ENCODE results near the gene APRT.

DNA sequence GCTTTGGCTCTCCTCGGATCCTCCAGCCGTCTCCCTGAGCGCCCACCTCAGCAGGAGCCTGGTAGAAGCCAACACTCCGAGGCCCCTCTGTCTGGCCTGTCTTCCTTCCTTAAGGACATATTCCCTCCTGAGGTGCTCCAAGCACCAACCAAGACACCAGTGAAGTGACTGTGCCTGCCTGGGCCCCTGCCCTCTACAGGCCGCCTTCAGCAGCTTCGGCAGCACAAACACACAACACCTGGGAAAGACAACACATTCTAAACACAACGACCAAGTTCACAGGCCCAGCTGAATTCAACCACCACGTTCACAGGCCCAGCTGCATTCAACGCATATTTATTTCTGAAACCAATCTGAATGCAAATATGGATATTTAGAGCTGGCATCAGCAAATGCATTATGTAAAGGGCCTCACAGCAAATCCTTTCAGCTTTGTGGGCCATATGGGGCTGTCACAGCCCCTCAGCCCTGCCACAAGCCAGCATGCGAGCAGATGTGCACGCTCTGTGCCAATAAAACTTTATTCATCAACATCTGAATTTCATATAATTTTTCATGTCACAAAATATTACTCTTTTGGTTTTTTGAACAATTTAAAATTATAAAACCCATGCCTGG, 32.8 kb upstream of the APRT start:
- TF ChIP-seq, protein P1, sequence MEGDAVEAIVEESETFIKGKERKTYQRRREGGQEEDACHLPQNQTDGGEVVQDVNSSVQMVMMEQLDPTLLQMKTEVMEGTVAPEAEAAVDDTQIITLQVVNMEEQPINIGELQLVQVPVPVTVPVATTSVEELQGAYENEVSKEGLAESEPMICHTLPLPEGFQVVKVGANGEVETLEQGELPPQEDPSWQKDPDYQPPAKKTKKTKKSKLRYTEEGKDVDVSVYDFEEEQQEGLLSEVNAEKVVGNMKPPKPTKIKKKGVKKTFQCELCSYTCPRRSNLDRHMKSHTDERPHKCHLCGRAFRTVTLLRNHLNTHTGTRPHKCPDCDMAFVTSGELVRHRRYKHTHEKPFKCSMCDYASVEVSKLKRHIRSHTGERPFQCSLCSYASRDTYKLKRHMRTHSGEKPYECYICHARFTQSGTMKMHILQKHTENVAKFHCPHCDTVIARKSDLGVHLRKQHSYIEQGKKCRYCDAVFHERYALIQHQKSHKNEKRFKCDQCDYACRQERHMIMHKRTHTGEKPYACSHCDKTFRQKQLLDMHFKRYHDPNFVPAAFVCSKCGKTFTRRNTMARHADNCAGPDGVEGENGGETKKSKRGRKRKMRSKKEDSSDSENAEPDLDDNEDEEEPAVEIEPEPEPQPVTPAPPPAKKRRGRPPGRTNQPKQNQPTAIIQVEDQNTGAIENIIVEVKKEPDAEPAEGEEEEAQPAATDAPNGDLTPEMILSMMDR (IDR thresholded peaks at IDR 0.05) = no peak
- TF ChIP-seq POLR2AphosphoS5 (IDR thresholded peaks at IDR 0.05) = no peak
- no peak for TF ChIP-seq EP300 (IDR thresholded peaks at IDR 0.05)
- no peak for TF ChIP-seq POLR2A (IDR thresholded peaks at IDR 0.05)
